Nephron progenitor cell (in vitro differentiated cells): ENCODE measurements around the gene SH2B3.

ENCODE experiments used
- DNase-seq: peaks from one replicate; pipeline ENCODE4 v3.0.0; 2021
- H3K27ac Mint-ChIP-seq: 2 replicates; pipeline ENCODE4 v1.8.0; 2021; ENCODE audit warnings: mild to moderate bottlenecking, moderate library complexity, mixed read lengths
- H3K27me3 Mint-ChIP-seq: 2 replicates; pipeline ENCODE4 v1.8.0; 2021; ENCODE audit warnings: mild to moderate bottlenecking, low read depth, mixed read lengths; ENCODE audit not compliant: poor library complexity
- H3K36me3 Mint-ChIP-seq: 2 replicates; pipeline ENCODE4 v1.8.0; 2021; ENCODE audit warnings: low read depth, mixed read lengths
- H3K4me1 Mint-ChIP-seq: 2 replicates; pipeline ENCODE4 v1.8.0; 2021; ENCODE audit warnings: mixed read lengths
- H3K4me3 Mint-ChIP-seq: 2 replicates; pipeline ENCODE4 v1.8.0; 2021; ENCODE audit warnings: mild to moderate bottlenecking, moderate library complexity, mixed read lengths
- H3K9me3 Mint-ChIP-seq: 2 replicates; pipeline ENCODE4 v1.8.0; 2021; ENCODE audit warnings: mild to moderate bottlenecking, moderate library complexity, mixed read lengths
- CTCF ChIP-seq: fragments of 200-600 bp; sonication (generic); IDR thresholded peaks from 2 replicates; pipeline ENCODE4 v1.5.0; 2021; ENCODE audit warnings: antibody characterized with exemption

Gene SH2B3

GRCh38 chr12:111405859-111406473 is at the start of gene SH2B3:
Gene SH2B3 (plus strand): TSS chr12:111405923. CDS start chr12:111418146, 12,223 bp downstream.
- no peak for DNase-seq
- no peaks in the 10 kb centered on the region for H3K36me3 Mint-ChIP-seq
- peak within 1 kb of the TSS; percentile 82 for H3K27ac Mint-ChIP-seq
- peak within 1 kb of the TSS; percentile 86 for H3K4me3 Mint-ChIP-seq
- no peaks in the 10 kb centered on the region for H3K9me3 Mint-ChIP-seq
- peaks cover 55% of the 10 kb centered on the region for H3K4me1 Mint-ChIP-seq
- H3K27me3 Mint-ChIP-seq, result peaks cover 8% of the 10 kb centered on the region
- no peak for TF ChIP-seq CTCF

- no peak for DNase-seq
Measured at GRCh38 chr12:111359231-111359913, 46.4 kb upstream of the SH2B3 start.

GRCh38 chr12:111359914-111360276 is 45.8 kb upstream of the SH2B3 start:
- no peaks in the 10 kb centered on the region for H3K36me3 Mint-ChIP-seq
- peaks cover 35% of the 10 kb centered on the region for H3K4me1 Mint-ChIP-seq
- DNase-seq, result no peak
- H3K4me3 Mint-ChIP-seq, result no peak overlapping the region
- no peak for TF ChIP-seq CTCF
- no peaks in the 10 kb centered on the region for H3K9me3 Mint-ChIP-seq
- no peaks in the 10 kb centered on the region for H3K27me3 Mint-ChIP-seq
- H3K27ac Mint-ChIP-seq, result peak overlapping the region; percentile 80

More at GRCh38 chr12:111359231-111359913, 46.4 kb upstream of the SH2B3 start:
- Mint-ChIP-seq H3K4me1 (peaks cover 35% of the 10 kb centered on the region), H3K27me3 (no peaks in the 10 kb centered on the region), H3K27ac (peak overlapping the region; percentile 80), H3K36me3 (no peaks in the 10 kb centered on the region), H3K9me3 (no peaks in the 10 kb centered on the region), H3K4me3 (no peak overlapping the region)
- TF ChIP-seq CTCF, result no peak

- no peak for DNase-seq
- H3K4me3 Mint-ChIP-seq, result no peak overlapping the region
- H3K27me3 Mint-ChIP-seq, result peaks cover 2% of the 10 kb centered on the region
- peaks cover 4% of the 10 kb centered on the region for H3K36me3 Mint-ChIP-seq
- peaks cover 35% of the 10 kb centered on the region for H3K4me1 Mint-ChIP-seq
- H3K27ac Mint-ChIP-seq, result peak overlapping the region; percentile 74
- no peak for TF ChIP-seq CTCF
- H3K9me3 Mint-ChIP-seq, result no peaks in the 10 kb centered on the region
Measured at GRCh38 chr12:111360325-111360930, 45.3 kb upstream of the SH2B3 start.

GRCh38 chr12:111361073-111361716 is 44.5 kb upstream of the SH2B3 start:
- no peak for DNase-seq
- no peak for TF ChIP-seq CTCF
- Mint-ChIP-seq H3K36me3 (peaks cover 11% of the 10 kb centered on the region), H3K9me3 (no peaks in the 10 kb centered on the region), H3K4me1 (peaks cover 35% of the 10 kb centered on the region), H3K4me3 (no peak overlapping the region), H3K27ac (peak overlapping the region; percentile 93), H3K27me3 (peaks cover 2% of the 10 kb centered on the region)
